GM12878 (cell line): ENCODE results near the gene ADGRA3. TPM values are rescaled to one million over a fixed set of nuclear protein-coding genes. Genes with fewer than 3 reads are reported as not detected.

Experiments
- ATAC-seq: fragments of 200-7000 bp; cut with Tn5 transposase; 3 replicates; pipeline ENCODE4 v1.9.1; 2020; ENCODE audit warnings: mild to moderate bottlenecking, moderate library complexity
- BruUV-seq: library from RNA; stranded (reverse); fragments of 400-500 nt; replicated peaks from 2 replicates; lab custom pipeline; 2021; lab: Mats Ljungman, UMichigan
- CTCF ChIA-PET: fragments of 300-600 bp; sonication (Branson Sonifier 250); formaldehyde crosslinking; extraction: SDS; loops from one replicate; lab custom pipeline; 2021; ENCODE audit warnings: inconsistent platforms; lab: Yijun Ruan, JAX
- POLR2A ChIA-PET: fragments of 350-600 bp; formaldehyde crosslinking; extraction: SDS; loops from one replicate; lab custom pipeline; 2021; ENCODE audit warnings: inconsistent platforms; lab: Charles Lee
- RAD21 ChIA-PET: fragments of 300-600 bp; sonication (Branson Sonifier 250); formaldehyde crosslinking; loops from one replicate; lab custom pipeline; 2023; ENCODE audit warnings: antibody characterized with exemption; ENCODE audit not compliant: unreplicated experiment; lab: Charles Lee
- SMC1A ChIA-PET: fragments of 300-600 bp; sonication (Branson Sonifier 250); formaldehyde crosslinking; loops from one replicate; lab custom pipeline; 2023; ENCODE audit not compliant: unreplicated experiment, uncharacterized antibody; lab: Charles Lee
- DNase-seq: peaks from one replicate; pipeline ENCODE4 v3.0.0-alpha.2; 2011; ENCODE audit warnings: low read depth, low spot score
- FAIRE-seq: peaks from 3 replicates; lab custom pipeline; 2011; peaks lifted over from hg19 to GRCh38; lab: Jason Lieb, UNC
- H2AFZ ChIP-seq: 2 replicates; pipeline ENCODE4 v1.6.0; 2011; ENCODE audit warnings: low read depth, low read length, control low read depth; ENCODE audit not compliant: control insufficient read depth
- H3K27ac ChIP-seq: 2 replicates; pipeline ENCODE4 v1.5.1; 2011; ENCODE audit warnings: control low read depth; ENCODE audit not compliant: control insufficient read depth, insufficient read depth
- H3K27me3 ChIP-seq, 2 experiments: replicated peaks in 1 of 2; 2 replicates each; pipeline versions ENCODE4 v1.6.0 to v1.6.1; 2011; ENCODE audit warnings: low read length in 1 of 2; ENCODE audit not compliant: control insufficient read depth in 2 of 2, insufficient read depth in 2 of 2
- H3K36me3 ChIP-seq, 2 experiments: 2 replicates each; pipeline ENCODE4 v1.5.1; 2011; ENCODE audit warnings: low read length in 1 of 2; ENCODE audit not compliant: control insufficient read depth in 2 of 2, insufficient read depth in 2 of 2
- H3K4me1 ChIP-seq: 2 replicates; pipeline ENCODE4 v1.6.1; 2011; ENCODE audit warnings: mild to moderate bottlenecking, low read length, moderate library complexity, mixed read lengths; ENCODE audit not compliant: control insufficient read depth, insufficient read depth
- H3K4me2 ChIP-seq: 2 replicates; pipeline ENCODE4 v1.6.0; 2011; ENCODE audit warnings: control low read depth; ENCODE audit not compliant: control insufficient read depth, insufficient read depth
- H3K4me3 ChIP-seq: fragments of 200-600 bp; sonication (generic); 2 replicates; pipeline ENCODE4 v1.5.1; 2016
- H3K79me2 ChIP-seq: 2 replicates; pipeline ENCODE4 v1.6.0; 2011; ENCODE audit warnings: low read length; ENCODE audit not compliant: control insufficient read depth, insufficient read depth
- H3K9ac ChIP-seq: 2 replicates; pipeline ENCODE4 v1.8.0; 2011; ENCODE audit warnings: low read length, control low read depth, mixed read lengths; ENCODE audit not compliant: control insufficient read depth, insufficient read depth
- H3K9me3 ChIP-seq: replicated peaks from 3 replicates; pipeline ENCODE4 v1.5.1; 2011; ENCODE audit warnings: mild to moderate bottlenecking, low read length; ENCODE audit not compliant: control insufficient read depth, insufficient read depth
- H4K20me1 ChIP-seq: 2 replicates; pipeline ENCODE4 v1.6.0; 2011; ENCODE audit not compliant: control insufficient read depth, insufficient read depth
- BACH1 ChIP-seq: fragments of 450-650 bp; IDR thresholded peaks from 2 replicates; pipeline ENCODE4 v1.6.1; 2017; ENCODE audit warnings: mild to moderate bottlenecking, borderline replicate concordance
- DPF2 ChIP-seq: fragments of 450-650 bp; IDR thresholded peaks from 2 replicates; pipeline ENCODE4 v1.6.1; 2017; ENCODE audit warnings: mild to moderate bottlenecking
- HSF1 ChIP-seq: fragments of 150-350 bp; IDR thresholded peaks from 2 replicates; pipeline ENCODE4 v1.6.1; 2014; ENCODE audit warnings: mild to moderate bottlenecking, low read depth, low read length
- IKZF1 ChIP-seq: fragments of 450-650 bp; conservative IDR thresholded peaks from 2 replicates; pipeline ENCODE4 v1.6.1; 2017; ENCODE audit warnings: antibody characterized with exemption, mild to moderate bottlenecking
- IKZF2 ChIP-seq, 2 experiments: fragments of 450-650 bp; IDR thresholded peaks; 2 replicates each; pipeline ENCODE4 v1.6.1; 2017; ENCODE audit warnings: mild to moderate bottlenecking in 2 of 2, moderate library complexity in 2 of 2
- IRF3 ChIP-seq: fragments of 450-650 bp; IDR thresholded peaks from 2 replicates; pipeline ENCODE4 v1.6.1; 2014; ENCODE audit warnings: mild to moderate bottlenecking
- MTA2 ChIP-seq: fragments of 450-650 bp; IDR thresholded peaks from 2 replicates; pipeline ENCODE4 v1.6.1; 2016; ENCODE audit warnings: low read depth, mild to moderate bottlenecking, moderate library complexity
- NR2F1 ChIP-seq: fragments of 450-650 bp; conservative IDR thresholded peaks from 2 replicates; pipeline ENCODE4 v1.6.1; 2017; ENCODE audit warnings: mild to moderate bottlenecking
- RELB ChIP-seq: fragments of 450-650 bp; IDR thresholded peaks from 2 replicates; pipeline ENCODE4 v1.6.1; 2017; ENCODE audit warnings: low read depth, mild to moderate bottlenecking, moderate library complexity
- RUNX3 ChIP-seq: IDR thresholded peaks from 2 replicates; pipeline ENCODE4 v1.6.1; 2012; ENCODE audit warnings: low read length, inconsistent platforms
- SPI1 ChIP-seq: IDR thresholded peaks from 2 replicates; pipeline ENCODE4 v1.6.1; 2011; ENCODE audit warnings: low read depth, mild to moderate bottlenecking, low read length, moderate library complexity, borderline replicate concordance; ENCODE audit not compliant: insufficient read depth
- SRF ChIP-seq, 2 experiments: IDR thresholded peaks; 2 replicates each; pipeline ENCODE4 v1.6.1; 2011; ENCODE audit warnings: low read depth in 2 of 2, low read length in 2 of 2, mild to moderate bottlenecking in 1 of 2, moderate library complexity in 1 of 2
- ZBTB33 ChIP-seq: fragments of 450-650 bp; IDR thresholded peaks from 2 replicates; pipeline ENCODE4 v1.6.1; 2017; ENCODE audit warnings: mild to moderate bottlenecking
- ZBTB4 ChIP-seq: fragments of 450-650 bp; formaldehyde crosslinking; IDR thresholded peaks from 2 replicates; pipeline ENCODE4 v1.4.0; 2022; ENCODE audit warnings: mild to moderate bottlenecking, moderate library complexity
- WGBS: methylation state at CpG from one replicate; pipeline ENCODE4 v1.1.6; 2016; ENCODE audit warnings: low lambda C conversion rate; ENCODE audit not compliant: insufficient replicate concordance, insufficient coverage; ENCODE audit errors: missing lambda C conversion rate; 5-methylcytosine and 5-hydroxymethylcytosine counted together
- in situ Hi-C: fragments of 300-500 bp; cut with MboI; formaldehyde crosslinking; loops from 9 replicates; pipeline ENCODE4 v1.14.3; 2018; ENCODE audit warnings: mixed read lengths
- intact Hi-C: fragments of 100-400 bp; cut with micrococcal nuclease; formaldehyde crosslinking; loops from one replicate; pipeline ENCODE4 v1.14.2; 2022; ENCODE audit not compliant: unreplicated experiment
- polyA plus RNA-seq, 11 experiments: library from polyadenylated mRNA; depleted of rRNA in 4 of 11; unstranded in 6 of 11; stranded (reverse) in 5 of 11; fragments of >200 nt; fragmentation: Nextera tagmentation in 4 of 11; fragmentation: Illumina TruSeq in 1 of 11; extraction: Ambion mirVana in 4 of 11; extraction: Trizol in 1 of 11; gene quantifications; 1 replicate in 1 of 11; 2 replicates in 10 of 11; pipeline versions ENCODE4 v1.2.1 to v1.2.3, GENCODE V29; 2011 to 2016; ENCODE audit warnings: inconsistent platforms in 2 of 11, missing spikeins in 2 of 11, low read depth in 1 of 11
- total RNA-seq, 4 experiments: library from RNA; depleted of rRNA in 3 of 4; stranded (reverse); fragments of >200 nt in 3 of 4; fragmentation: Illumina TruSeq in 1 of 4; extraction: Trizol in 1 of 4; gene quantifications; 2 replicates each; pipeline versions ENCODE4 v1.2.1 to v1.2.3, GENCODE V29; 2013 to 2021

Gene ADGRA3
- total and polyA plus RNA-seq, 10 of the 15 experiments (the other 5 are each of a cell fraction or from before 2014, with no cell fraction given): 0.24 to 66.2 (median 2.5) TPM

- no peak for TF ChIP-seq ZBTB33
- no peak for TF ChIP-seq HSF1
Observed at GRCh38 chr4:22466581-22466980, 49.3 kb downstream of the ADGRA3 start (continued).

- Histone ChIP-seq H3K27me3 (no peaks in the 10 kb centered on the region), H2AFZ (no peak overlapping the region), H3K9ac (no peak overlapping the region), H3K4me2 (no peak overlapping the region), H3K4me1 (no peaks in the 10 kb centered on the region), H3K36me3 (no peaks in the 10 kb centered on the region; a peak in 1 of 4 replicates), H3K79me2 (no peaks in the 10 kb centered on the region), H3K27ac (no peak overlapping the region), H3K4me3 (no peak overlapping the region), H3K9me3 (no peaks in the 10 kb centered on the region), H4K20me1 (no peaks in the 10 kb centered on the region)
- ChIA-PET POLR2A (no interaction called here), RAD21 (no interaction called here), CTCF (no interaction called here), SMC1A (interaction anchor here (1.0 to 4.1 kb wide), 5 partner anchors 10 to 36 kb away, joined by 3 to 49 read pairs (median 24); no protein-coding TSS in a partner anchor)
- no peak for FAIRE-seq
- intact Hi-C loops: no loop called here
- BruUV-seq: no TSS peak
- no peak for DNase-seq
- in situ Hi-C loops: no loop called here
- peak; percentile 40 for ATAC-seq
- WGBS: 16% methylated on average over 4 of the region's 5 CpGs
- TF ChIP-seq RELB (0 out of 2 replicates have a peak, but pooled peaks have one; percentile 49), RUNX3 (no peak), IRF3 (no peak), DPF2 (0 out of 2 replicates have a peak, but pooled peaks have one; percentile 31), NR2F1 (0 out of 2 replicates have a peak, but pooled peaks have one; percentile 23), MTA2 (peak; percentile 22; the same call in 1 of the 2 replicates), IKZF2 (IDR thresholded peaks at IDR 0.05) (peak; percentile 69 to 71), IKZF1 (peak; percentile 74), BACH1 (no peak), SRF (IDR thresholded peaks at IDR 0.05; ENCODE audit: low read depth in 2 of 2, low read length in 2 of 2) (no peak), SPI1 (peak; percentile 34; the same call in 1 of the 2 replicates), ZBTB4 (no peak)
Observed at GRCh38 chr4:22465996-22466395, 49.9 kb downstream of the ADGRA3 start.
